Adipocyte (in vitro differentiated cells): ENCODE data around the gene CTDP1.

Experiments
- DNase-seq: peaks from one replicate; pipeline ENCODE4 v3.0.0-alpha.2; 2015; ENCODE audit warnings: low read depth
- H3K27me3 ChIP-seq: replicated peaks from 2 replicates; pipeline ENCODE4 v1.7.0; 2013; ENCODE audit warnings: mild to moderate bottlenecking, low read length, moderate library complexity; ENCODE audit not compliant: control insufficient read depth, insufficient read depth
- H3K36me3 ChIP-seq: 2 replicates; pipeline ENCODE4 v1.7.0; 2013; ENCODE audit warnings: low read length, mild to moderate bottlenecking, moderate library complexity; ENCODE audit not compliant: control insufficient read depth, insufficient read depth, severe bottlenecking
- H3K4me1 ChIP-seq: 2 replicates; pipeline ENCODE4 v1.7.0; 2013; ENCODE audit warnings: mild to moderate bottlenecking, low read length, moderate library complexity; ENCODE audit not compliant: control insufficient read depth, insufficient read depth
- H3K4me3 ChIP-seq: 2 replicates; pipeline ENCODE4 v1.7.0; 2013; ENCODE audit warnings: mild to moderate bottlenecking, low read length, moderate library complexity
- H3K9ac ChIP-seq: 2 replicates; pipeline ENCODE4 v1.7.0; 2013; ENCODE audit warnings: mild to moderate bottlenecking, low read length, moderate library complexity
- H3K9me3 ChIP-seq: 2 replicates; pipeline ENCODE4 v1.7.0; 2013; ENCODE audit warnings: mild to moderate bottlenecking, low read length, moderate library complexity; ENCODE audit not compliant: control insufficient read depth

The CTDP1 gene

GRCh38 chr18:79789901-79790890 lies 110.6 kb downstream of the CTDP1 start:
- Histone ChIP-seq H3K27me3 (peaks cover 35% of the 10 kb centered on the region), H3K4me3 (no peak overlapping the region), H3K9me3 (no peaks in the 10 kb centered on the region), H3K36me3 (no peaks in the 10 kb centered on the region), H3K4me1 (peaks cover 31% of the 10 kb centered on the region), H3K9ac (no peak overlapping the region)
- no peak for DNase-seq

- H3K4me3 ChIP-seq = peak overlapping the region; percentile 46
- H3K27me3 ChIP-seq = peaks cover 37% of the 10 kb centered on the region
- H3K36me3 ChIP-seq = no peaks in the 10 kb centered on the region
- H3K4me1 ChIP-seq = peaks cover 26% of the 10 kb centered on the region
- H3K9me3 ChIP-seq = no peaks in the 10 kb centered on the region
- H3K9ac ChIP-seq = peak overlapping the region; percentile 48
- DNase-seq = peak; percentile 91
Observed at GRCh38 chr18:79790996-79791972, 111.7 kb downstream of the CTDP1 start.

- H3K4me1 ChIP-seq = peaks cover 28% of the 10 kb centered on the region
- H3K4me3 ChIP-seq = peak overlapping the region; percentile 46
- peaks cover 40% of the 10 kb centered on the region for H3K27me3 ChIP-seq
- DNase-seq = no peak
- H3K9me3 ChIP-seq = no peaks in the 10 kb centered on the region
- no peaks in the 10 kb centered on the region for H3K36me3 ChIP-seq
- no peak overlapping the region for H3K9ac ChIP-seq
Observed at GRCh38 chr18:79792096-79792987, 112.7 kb downstream of the CTDP1 start.

- no peaks in the 10 kb centered on the region for H3K9me3 ChIP-seq
- H3K4me3 ChIP-seq = no peak overlapping the region
- no peak overlapping the region for H3K9ac ChIP-seq
- no peaks in the 10 kb centered on the region for H3K36me3 ChIP-seq
- peaks cover 28% of the 10 kb centered on the region for H3K4me1 ChIP-seq
- DNase-seq = no peak
- peaks cover 38% of the 10 kb centered on the region for H3K27me3 ChIP-seq
Observed at GRCh38 chr18:79792988-79793355, 113.4 kb downstream of the CTDP1 start.

- no peak for DNase-seq
- H3K27me3 ChIP-seq = peaks cover 37% of the 10 kb centered on the region
- no peaks in the 10 kb centered on the region for H3K36me3 ChIP-seq
- no peaks in the 10 kb centered on the region for H3K9me3 ChIP-seq
- peaks cover 28% of the 10 kb centered on the region for H3K4me1 ChIP-seq
- H3K9ac ChIP-seq = no peak overlapping the region
- no peak overlapping the region for H3K4me3 ChIP-seq
Observed at GRCh38 chr18:79794846-79795245, 115.2 kb downstream of the CTDP1 start.

- H3K27me3 ChIP-seq = peaks cover 43% of the 10 kb centered on the region
- H3K9me3 ChIP-seq = no peaks in the 10 kb centered on the region
- no peak for DNase-seq
- no peak overlapping the region for H3K9ac ChIP-seq
- no peaks in the 10 kb centered on the region for H3K36me3 ChIP-seq
- H3K4me3 ChIP-seq = no peak overlapping the region
- peaks cover 28% of the 10 kb centered on the region for H3K4me1 ChIP-seq
Observed at GRCh38 chr18:79795446-79795845, 115.8 kb downstream of the CTDP1 start.

GRCh38 chr18:79796016-79796415 lies 116.4 kb downstream of the CTDP1 start:
- Histone ChIP-seq H3K9me3 (no peaks in the 10 kb centered on the region), H3K36me3 (no peaks in the 10 kb centered on the region), H3K9ac (no peak overlapping the region), H3K27me3 (peaks cover 49% of the 10 kb centered on the region), H3K4me3 (no peak overlapping the region), H3K4me1 (peaks cover 23% of the 10 kb centered on the region)
- DNase-seq = no peak

- Histone ChIP-seq H3K36me3 (no peaks in the 10 kb centered on the region), H3K9ac (no peak overlapping the region), H3K27me3 (peaks cover 55% of the 10 kb centered on the region), H3K9me3 (no peaks in the 10 kb centered on the region), H3K4me1 (peaks cover 16% of the 10 kb centered on the region), H3K4me3 (no peak overlapping the region)
- DNase-seq = peak; percentile 6
Observed at GRCh38 chr18:79796531-79797405, 117.2 kb downstream of the CTDP1 start.

GRCh38 chr18:79797518-79798345 lies 118.1 kb downstream of the CTDP1 start, which contains the start of gene KCNG2:
Gene KCNG2, plus strand, starts transcription at chr18:79797938. Its CDS starts 65,730 bp downstream, at chr18:79863668.
- no peaks in the 10 kb centered on the region for H3K36me3 ChIP-seq
- H3K4me1 ChIP-seq = peaks cover 9% of the 10 kb centered on the region
- H3K4me3 ChIP-seq = no peak within 1 kb of the TSS
- H3K9ac ChIP-seq = no peak within 1 kb of the TSS
- peaks cover 63% of the 10 kb centered on the region for H3K27me3 ChIP-seq
- no peaks in the 10 kb centered on the region for H3K9me3 ChIP-seq
- DNase-seq = peak; percentile 11
